ENCODE measurements around the gene LAIR1.

The LAIR1 gene

GRCh38 chr19:54351474-54351873 is 13.3 kb downstream of the LAIR1 start:
- DNase-seq (ENCODE audit: low read depth in 1 of 2, low spot score in 1 of 2): no peak
- H3K4me3 ChIP-seq (replicated peaks; ENCODE audit: insufficient read depth, low read length): no peak overlapping the region
- no peak overlapping the region for H3K27ac ChIP-seq (replicated peaks)
- no peaks in the 10 kb centered on the region for H3K27me3 ChIP-seq (ENCODE audit: insufficient read depth, poor library complexity, severe bottlenecking)
- TF ChIP-seq SPI1 (IDR thresholded peaks at IDR 0.05; ENCODE audit: borderline replicate concordance, low read depth) (no peak), POLR2AphosphoS5 (IDR thresholded peaks at IDR 0.05; ENCODE audit: low read depth) (no peak), CTCF (IDR thresholded peaks at IDR 0.05; ENCODE audit: insufficient read depth, low read length) (no peak), REST (IDR thresholded peaks at IDR 0.05; ENCODE audit: insufficient replicate concordance, low read depth) (no peak), GABPA (IDR thresholded peaks at IDR 0.05; ENCODE audit: low read depth) (no peak)

GRCh38 chr19:54345938-54346386 is 18.8 kb downstream of the LAIR1 start:
- DNase-seq (ENCODE audit: low read depth in 1 of 2, low spot score in 1 of 2): peak in 1 of 2 experiments; percentile 45
- no peak for TF ChIP-seq REST (IDR thresholded peaks at IDR 0.05; ENCODE audit: insufficient replicate concordance, low read depth)
- TF ChIP-seq SPI1 (IDR thresholded peaks at IDR 0.05; ENCODE audit: borderline replicate concordance, low read depth): peak; percentile 75
- Histone ChIP-seq H3K27ac (replicated peaks) (no peak overlapping the region), H3K27me3 (ENCODE audit: insufficient read depth, poor library complexity, severe bottlenecking) (no peaks in the 10 kb centered on the region), H3K4me3 (replicated peaks; ENCODE audit: insufficient read depth, low read length) (no peak overlapping the region)

- H3K27me3 ChIP-seq (ENCODE audit: insufficient read depth, poor library complexity, severe bottlenecking): no peaks in the 10 kb centered on the region
- peak in 1 of 2 experiments; percentile 63 for DNase-seq (ENCODE audit: low read depth in 1 of 2, low spot score in 1 of 2)
- no peak overlapping the region; the same call in 1 of the 2 replicates for H3K27ac ChIP-seq (replicated peaks)
- H3K4me3 ChIP-seq (replicated peaks; ENCODE audit: insufficient read depth, low read length): no peak overlapping the region
- TF ChIP-seq SPI1 (IDR thresholded peaks at IDR 0.05; ENCODE audit: borderline replicate concordance, low read depth) (peak; percentile 80), CTCF (IDR thresholded peaks at IDR 0.05; ENCODE audit: insufficient read depth, low read length) (no peak), POLR2AphosphoS5 (IDR thresholded peaks at IDR 0.05; ENCODE audit: low read depth) (peak; percentile 57; the same call in 1 of the 2 replicates)
Measured at GRCh38 chr19:54343868-54344267, 20.9 kb downstream of the LAIR1 start.

GRCh38 chr19:54341295-54341694 is 23.4 kb downstream of the LAIR1 start:
- Histone ChIP-seq H3K4me3 (replicated peaks; ENCODE audit: insufficient read depth, low read length) (no peak overlapping the region), H3K27me3 (ENCODE audit: insufficient read depth, poor library complexity, severe bottlenecking) (no peaks in the 10 kb centered on the region), H3K27ac (replicated peaks) (no peak overlapping the region)
- TF ChIP-seq REST (IDR thresholded peaks at IDR 0.05; ENCODE audit: insufficient replicate concordance, low read depth): no peak
- TF ChIP-seq GABPA (IDR thresholded peaks at IDR 0.05; ENCODE audit: low read depth): no peak
- no peak for TF ChIP-seq CTCF (IDR thresholded peaks at IDR 0.05; ENCODE audit: insufficient read depth, low read length)
- no peak for TF ChIP-seq POLR2AphosphoS5 (IDR thresholded peaks at IDR 0.05; ENCODE audit: low read depth)
- no peak for TF ChIP-seq SPI1 (IDR thresholded peaks at IDR 0.05; ENCODE audit: borderline replicate concordance, low read depth)
- DNase-seq (ENCODE audit: low read depth in 1 of 2, low spot score in 1 of 2): no peak

Data from HL-60 (cell line).